Vagina (tissue), 2 donors: ENCODE results near the gene SLC44A3.

Experiments used
- POLR2A ChIP-seq, 2 donors: fragments of 450-650 bp; IDR thresholded peaks; one replicate each; pipeline ENCODE4 v1.6.1; 2017; ENCODE audit warnings: antibody characterized with exemption in 2 of 2, mild to moderate bottlenecking in 2 of 2, moderate library complexity in 2 of 2
- POLR2AphosphoS5 ChIP-seq, 2 donors: sonication (generic); formaldehyde crosslinking; IDR thresholded peaks; one replicate each; pipeline ENCODE4 v1.9.0; 2017; ENCODE audit warnings: antibody characterized with exemption in 2 of 2, mild to moderate bottlenecking in 2 of 2, low read depth in 1 of 2; ENCODE audit not compliant: insufficient read depth in 1 of 2
- TF ChIP-seq, protein P1 (sequence below), 3 experiments: fragments of 450-650 bp in 2 of 3; fragments of 200-600 bp in 1 of 3; sonication (generic) in 1 of 3; IDR thresholded peaks; one replicate each; pipeline ENCODE4 v1.5.1; 2017 to 2019; ENCODE audit warnings: antibody characterized with exemption in 3 of 3, mild to moderate bottlenecking in 2 of 3, moderate library complexity in 2 of 3

DNA sequence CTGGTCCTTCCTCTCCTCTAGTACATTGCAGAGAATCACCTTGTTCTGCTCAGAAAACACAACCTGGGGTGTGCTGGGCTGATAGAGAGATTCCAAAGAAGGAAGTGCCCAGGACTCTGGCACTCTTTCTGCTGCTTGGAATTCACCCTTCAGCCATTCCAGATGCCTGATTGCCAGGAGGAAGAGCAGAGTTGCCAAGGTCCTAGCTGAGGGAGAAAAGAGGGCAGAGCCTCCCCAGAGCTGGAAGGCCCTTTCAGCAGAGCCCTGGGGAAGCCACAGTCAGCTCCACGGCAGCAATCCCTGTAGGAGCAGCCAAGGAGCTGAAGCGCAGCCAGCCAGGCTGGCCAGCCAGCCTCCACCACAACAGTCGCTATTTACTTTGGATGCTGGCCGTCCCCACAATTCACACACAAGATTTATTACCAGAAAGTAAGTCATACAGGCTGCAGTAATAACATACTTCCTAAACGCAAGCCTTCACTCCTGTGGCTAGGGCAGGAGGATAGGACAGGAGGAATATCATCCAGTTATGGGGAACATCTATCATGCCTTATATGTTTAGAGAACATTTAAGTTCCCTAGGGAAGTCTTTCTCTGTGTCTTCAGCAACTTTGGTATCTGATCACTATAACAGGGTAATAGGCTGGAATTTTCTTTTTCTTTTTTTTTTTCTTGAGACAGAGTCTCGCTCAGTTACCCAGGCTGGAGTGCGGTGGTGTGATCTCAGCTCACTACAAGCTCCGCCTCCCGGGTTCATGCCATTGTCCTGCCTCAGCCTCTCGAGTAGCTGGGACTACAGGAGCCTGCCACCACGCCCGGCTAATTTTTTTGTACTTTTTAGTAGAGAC is 36.6 kb upstream of the SLC44A3 start:
- TF ChIP-seq, protein P1, sequence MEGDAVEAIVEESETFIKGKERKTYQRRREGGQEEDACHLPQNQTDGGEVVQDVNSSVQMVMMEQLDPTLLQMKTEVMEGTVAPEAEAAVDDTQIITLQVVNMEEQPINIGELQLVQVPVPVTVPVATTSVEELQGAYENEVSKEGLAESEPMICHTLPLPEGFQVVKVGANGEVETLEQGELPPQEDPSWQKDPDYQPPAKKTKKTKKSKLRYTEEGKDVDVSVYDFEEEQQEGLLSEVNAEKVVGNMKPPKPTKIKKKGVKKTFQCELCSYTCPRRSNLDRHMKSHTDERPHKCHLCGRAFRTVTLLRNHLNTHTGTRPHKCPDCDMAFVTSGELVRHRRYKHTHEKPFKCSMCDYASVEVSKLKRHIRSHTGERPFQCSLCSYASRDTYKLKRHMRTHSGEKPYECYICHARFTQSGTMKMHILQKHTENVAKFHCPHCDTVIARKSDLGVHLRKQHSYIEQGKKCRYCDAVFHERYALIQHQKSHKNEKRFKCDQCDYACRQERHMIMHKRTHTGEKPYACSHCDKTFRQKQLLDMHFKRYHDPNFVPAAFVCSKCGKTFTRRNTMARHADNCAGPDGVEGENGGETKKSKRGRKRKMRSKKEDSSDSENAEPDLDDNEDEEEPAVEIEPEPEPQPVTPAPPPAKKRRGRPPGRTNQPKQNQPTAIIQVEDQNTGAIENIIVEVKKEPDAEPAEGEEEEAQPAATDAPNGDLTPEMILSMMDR (IDR thresholded peaks at IDR 0.05): no peak
- TF ChIP-seq POLR2AphosphoS5 (IDR thresholded peaks at IDR 0.05; ENCODE audit: insufficient read depth in 1 of 2, low read depth in 1 of 2) (peak; percentile 77 to 82), POLR2A (IDR thresholded peaks at IDR 0.05) (no peak)
